Tibial artery (tissue), 4 donors: ENCODE measurements around the gene LCN6.
"Not testable (repeated sequence)": the region's sequence is repeated elsewhere in the genome, so short reads cannot be mapped to it uniquely, and the experiment has no call there.

Experiments used
- DNase-seq, 2 donors: peaks; one replicate each; pipeline ENCODE4 v3.0.0-alpha.2; 2019
- H3K27ac ChIP-seq, 2 donors: fragments of 200-600 bp; sonication (generic) in 1 of 2; 1 replicate in 1 of 2; 2 replicates in 1 of 2; pipeline ENCODE4 v1.5.1; 2018 to 2019; ENCODE audit warnings: mild to moderate bottlenecking in 1 of 2
- H3K27me3 ChIP-seq, 2 donors: fragments of 200-600 bp; sonication (generic) in 1 of 2; one replicate each; pipeline versions ENCODE4 v1.5.1 to v1.6.0; 2016 to 2019
- H3K36me3 ChIP-seq, 3 donors: fragments of 200-600 bp; sonication (generic) in 2 of 3; one replicate each; pipeline ENCODE4 v1.5.1; 2016 to 2019; ENCODE audit warnings: mild to moderate bottlenecking in 2 of 3
- H3K4me1 ChIP-seq, 4 donors: fragments of 200-600 bp; sonication (generic) in 2 of 4; 1 replicate in 3 of 4; 2 replicates in 1 of 4; pipeline ENCODE4 v1.5.1; 2016 to 2019
- H3K4me3 ChIP-seq, 2 donors: fragments of 200-600 bp; sonication (generic) in 1 of 2; 1 replicate in 1 of 2; 2 replicates in 1 of 2; pipeline ENCODE4 v1.5.1; 2018 to 2019; ENCODE audit warnings: mild to moderate bottlenecking in 2 of 2
- H3K9me3 ChIP-seq, 3 donors: fragments of 200-600 bp; sonication (generic) in 1 of 3; one replicate each; pipeline ENCODE4 v1.5.1; 2016 to 2019
- intact Hi-C: fragments of 100-400 bp; cut with DNase I; formaldehyde crosslinking; loops from one replicate; pipeline ENCODE4 v1.15.0; 2023; ENCODE audit warnings: low total_unique reads
- TF ChIP-seq, protein P1 (sequence below), 2 experiments: fragments of 200-600 bp in 1 of 2; fragments of 450-650 bp in 1 of 2; IDR thresholded peaks; one replicate each; pipeline ENCODE4 v1.5.1; 2017 to 2019; ENCODE audit warnings: antibody characterized with exemption in 2 of 2, mild to moderate bottlenecking in 1 of 2, moderate library complexity in 1 of 2

The LCN6 gene

DNA sequence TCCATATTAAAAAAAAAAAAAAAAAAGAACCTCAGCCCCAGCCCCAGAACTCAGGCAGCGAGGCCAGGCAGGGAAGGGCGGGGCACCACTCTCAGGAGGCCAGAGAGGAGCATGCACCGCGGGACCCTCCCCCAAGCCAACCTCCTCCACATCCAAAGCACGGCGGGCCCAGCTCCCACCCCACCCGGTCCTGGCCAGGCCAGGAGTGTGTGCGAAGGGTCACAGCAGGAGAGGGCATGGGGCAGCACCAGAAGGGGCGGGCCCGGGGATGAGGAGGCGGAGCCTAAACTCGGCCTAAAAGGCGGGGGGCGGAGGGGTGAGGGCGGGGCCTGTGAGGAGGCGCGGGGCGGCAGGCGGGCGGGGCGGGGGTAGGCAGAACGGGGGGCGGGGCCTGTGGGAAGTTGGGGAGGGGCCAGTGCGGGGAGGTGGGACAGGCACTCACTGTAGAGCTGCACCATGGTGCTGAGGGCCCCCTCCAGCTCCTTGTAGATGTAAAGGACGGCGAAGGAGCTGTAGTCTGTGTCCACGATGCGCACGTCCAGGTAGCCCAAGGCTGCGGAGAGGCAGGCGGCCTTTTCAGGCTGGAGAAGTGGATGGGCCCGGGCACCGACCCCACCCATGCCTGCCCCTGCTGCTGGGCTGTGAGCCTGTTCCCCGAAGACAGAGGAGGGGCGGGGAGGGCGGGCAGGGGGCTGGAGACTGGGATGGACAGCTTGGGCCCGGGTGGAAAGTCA is 14.8 kb upstream of the LCN6 start:
- Histone ChIP-seq H3K4me1 (peaks cover 0 to 10% (median 2%) of the 10 kb centered on the region in 4 donors), H3K27me3 (peaks cover 0 to 86% of the 10 kb centered on the region in 2 donors), H3K4me3 (no peak overlapping the region), H3K36me3 (no peaks in the 10 kb centered on the region), H3K9me3 (no peaks in the 10 kb centered on the region), H3K27ac (no peak overlapping the region)
- DNase-seq, result peak in 1 of 2 donors; percentile 51
- TF ChIP-seq, protein P1, sequence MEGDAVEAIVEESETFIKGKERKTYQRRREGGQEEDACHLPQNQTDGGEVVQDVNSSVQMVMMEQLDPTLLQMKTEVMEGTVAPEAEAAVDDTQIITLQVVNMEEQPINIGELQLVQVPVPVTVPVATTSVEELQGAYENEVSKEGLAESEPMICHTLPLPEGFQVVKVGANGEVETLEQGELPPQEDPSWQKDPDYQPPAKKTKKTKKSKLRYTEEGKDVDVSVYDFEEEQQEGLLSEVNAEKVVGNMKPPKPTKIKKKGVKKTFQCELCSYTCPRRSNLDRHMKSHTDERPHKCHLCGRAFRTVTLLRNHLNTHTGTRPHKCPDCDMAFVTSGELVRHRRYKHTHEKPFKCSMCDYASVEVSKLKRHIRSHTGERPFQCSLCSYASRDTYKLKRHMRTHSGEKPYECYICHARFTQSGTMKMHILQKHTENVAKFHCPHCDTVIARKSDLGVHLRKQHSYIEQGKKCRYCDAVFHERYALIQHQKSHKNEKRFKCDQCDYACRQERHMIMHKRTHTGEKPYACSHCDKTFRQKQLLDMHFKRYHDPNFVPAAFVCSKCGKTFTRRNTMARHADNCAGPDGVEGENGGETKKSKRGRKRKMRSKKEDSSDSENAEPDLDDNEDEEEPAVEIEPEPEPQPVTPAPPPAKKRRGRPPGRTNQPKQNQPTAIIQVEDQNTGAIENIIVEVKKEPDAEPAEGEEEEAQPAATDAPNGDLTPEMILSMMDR (IDR thresholded peaks at IDR 0.05), result no peak
- intact Hi-C loops, result no loop called here

DNA sequence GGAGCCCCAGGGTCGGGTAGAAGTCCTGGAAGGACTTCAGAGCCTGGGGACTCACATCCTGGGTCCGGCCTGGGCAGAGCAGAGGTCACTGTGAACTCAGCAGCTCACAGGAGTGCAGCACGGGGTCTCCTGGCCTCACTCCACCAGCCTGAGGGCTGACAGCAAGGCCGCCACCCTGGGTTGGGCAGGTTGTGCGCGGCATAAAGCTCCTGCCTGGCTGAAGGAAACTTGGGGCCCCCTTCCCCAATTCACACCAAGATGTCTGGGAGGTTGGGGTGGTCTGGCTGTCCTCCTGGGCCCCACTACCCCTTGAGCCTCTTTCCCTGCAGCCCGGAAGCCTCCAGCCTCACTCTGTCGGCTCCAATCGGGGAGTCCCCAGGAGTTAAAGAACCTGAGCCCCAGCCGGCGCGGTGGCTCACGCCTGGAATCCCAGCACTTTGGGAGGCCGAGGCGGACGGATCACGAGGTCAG is 13.9 kb upstream of the LCN6 start:
- H3K4me3 ChIP-seq, result no peak overlapping the region
- H3K9me3 ChIP-seq, result no peaks in the 10 kb centered on the region
- no peak overlapping the region for H3K27ac ChIP-seq
- H3K36me3 ChIP-seq, result no peaks in the 10 kb centered on the region
- intact Hi-C loops, result no loop called here
- no peak for DNase-seq
- TF ChIP-seq, protein P1 (IDR thresholded peaks at IDR 0.05), result no peak
- H3K4me1 ChIP-seq, result peaks cover 0 to 10% (median 2%) of the 10 kb centered on the region in 4 donors
- H3K27me3 ChIP-seq, result peaks cover 0 to 86% of the 10 kb centered on the region in 2 donors

DNA sequence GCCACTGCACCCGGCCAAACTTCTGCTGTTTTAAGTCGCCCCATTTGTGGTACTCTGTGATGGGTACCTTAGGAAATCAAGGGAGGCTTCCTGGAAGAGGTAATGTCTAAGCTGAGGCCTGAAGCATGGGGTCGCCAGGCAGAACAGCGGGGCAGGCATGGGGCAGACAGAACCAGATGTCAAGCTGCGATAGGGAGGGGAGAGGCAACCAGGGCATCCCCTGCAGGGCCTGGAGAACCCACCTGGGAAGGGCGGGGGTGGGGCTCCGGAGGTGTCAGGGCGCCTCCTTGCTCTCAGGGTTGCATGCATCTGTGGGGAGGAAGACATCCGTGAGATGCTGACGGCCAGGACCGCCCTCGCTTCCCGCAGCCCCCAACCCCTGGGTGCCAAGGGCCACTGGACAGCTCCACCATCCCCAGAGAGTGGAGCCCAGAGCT is 13.2 kb upstream of the LCN6 start:
- Histone ChIP-seq H3K27me3 (peaks cover 0 to 86% of the 10 kb centered on the region in 2 donors), H3K4me1 (peaks cover 0 to 10% (median 2%) of the 10 kb centered on the region in 4 donors), H3K27ac (no peak overlapping the region), H3K36me3 (no peaks in the 10 kb centered on the region), H3K4me3 (no peak overlapping the region), H3K9me3 (no peaks in the 10 kb centered on the region)
- intact Hi-C loops, result no loop called here
- no peak for DNase-seq
- TF ChIP-seq, protein P1 (IDR thresholded peaks at IDR 0.05), result no peak

DNA sequence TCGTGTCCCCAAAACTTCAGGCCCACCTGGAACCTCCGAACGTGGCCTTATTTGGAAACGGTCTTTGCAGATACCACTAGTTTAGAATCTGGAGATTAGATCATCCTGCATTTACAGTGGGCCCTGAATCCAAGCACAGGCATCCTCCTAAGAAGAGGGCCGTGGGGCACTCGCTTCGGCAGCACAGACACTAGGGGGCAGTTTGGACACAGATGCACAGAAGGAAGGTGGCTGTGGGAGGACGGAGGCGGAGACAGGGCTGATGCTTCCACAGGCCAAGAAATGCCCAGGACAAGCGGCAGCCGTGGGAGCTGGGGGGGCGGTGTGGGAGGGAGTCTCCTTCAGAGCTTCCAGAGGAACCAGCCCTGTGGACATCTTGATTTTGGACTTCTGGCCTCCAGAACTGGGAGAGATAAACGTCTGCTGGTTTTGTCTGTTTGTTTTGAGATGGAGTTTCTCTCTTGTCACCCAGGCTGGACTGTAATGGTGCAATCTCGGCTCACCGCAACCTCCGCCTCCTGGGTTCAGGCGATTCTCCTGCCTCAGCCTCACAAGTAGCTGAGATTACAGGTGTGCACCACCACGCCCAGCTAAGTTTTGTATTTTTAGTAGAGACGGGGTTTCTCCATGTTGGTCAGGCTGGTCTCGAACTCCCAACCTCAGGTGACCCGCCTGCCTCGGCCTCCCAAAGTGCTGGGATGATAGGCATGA is 12.7 kb upstream of the LCN6 start:
- H3K4me3 ChIP-seq, H3K27ac ChIP-seq, H3K36me3 ChIP-seq, DNase-seq, H3K4me1 ChIP-seq, H3K9me3 ChIP-seq, intact Hi-C loops: not testable (repeated sequence)
- peaks cover 0 to 91% of the 10 kb centered on the region in 2 donors for H3K27me3 ChIP-seq

DNA sequence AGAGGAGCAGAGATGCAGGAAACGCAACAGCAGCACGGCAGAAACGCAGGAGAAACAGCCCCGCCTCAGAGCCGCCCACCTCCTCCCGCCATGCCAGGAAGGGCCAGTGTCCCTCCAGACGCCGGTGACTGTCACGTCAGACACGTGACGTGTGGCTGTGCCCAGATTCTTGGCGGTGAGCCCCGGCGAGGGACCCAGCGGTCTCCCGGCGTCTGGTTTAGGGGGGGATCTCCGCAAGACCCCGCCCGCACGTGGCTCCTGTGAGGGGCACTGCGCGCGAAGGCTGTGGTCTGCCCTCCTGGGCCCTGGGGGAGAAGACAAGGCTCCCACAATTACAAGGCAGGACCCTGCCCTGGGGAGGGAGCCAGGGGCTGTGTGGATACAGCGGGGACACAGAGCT is 12.1 kb upstream of the LCN6 start:
- TF ChIP-seq, protein P1 (IDR thresholded peaks at IDR 0.05), result no peak
- DNase-seq, result no peak
- H3K4me1 ChIP-seq, result peaks cover 0 to 10% (median 2%) of the 10 kb centered on the region in 4 donors
- no peaks in the 10 kb centered on the region for H3K36me3 ChIP-seq
- H3K9me3 ChIP-seq, result peaks cover 0 to 5% (median 0%) of the 10 kb centered on the region in 3 donors
- no peak overlapping the region for H3K4me3 ChIP-seq
- intact Hi-C loops, result no loop called here
- no peak overlapping the region for H3K27ac ChIP-seq
- H3K27me3 ChIP-seq, result peaks cover 0 to 95% of the 10 kb centered on the region in 2 donors
